SU-DHL-6 (cell line): Measurements from ENCODE around the gene CA7.

Experiments used
- H2AFZ ChIP-seq: fragments of 200-600 bp; sonication (generic); 2 replicates; pipeline ENCODE4 v1.6.1; 2014; ENCODE audit warnings: low read depth, mild to moderate bottlenecking, moderate library complexity, mixed read lengths, antibody characterized with exemption, low read length; ENCODE audit not compliant: severe bottlenecking
- H3F3A ChIP-seq: fragments of 200-600 bp; shearing (Covaris generic); 2 replicates; pipeline ENCODE4 v1.6.0; 2016; ENCODE audit warnings: antibody characterized with exemption, mild to moderate bottlenecking; ENCODE audit not compliant: insufficient read depth
- H3K27ac ChIP-seq: fragments of 200-600 bp; sonication (generic); 2 replicates; pipeline ENCODE4 v1.5.1; 2016; ENCODE audit warnings: low read depth, mild to moderate bottlenecking, low read length, moderate library complexity, mixed read lengths
- H3K27me3 ChIP-seq: fragments of 200-600 bp; sonication (generic), shearing (Covaris generic); 2 replicates; pipeline ENCODE4 v1.6.0; 2014; ENCODE audit warnings: mild to moderate bottlenecking, low read length
- H3K36me3 ChIP-seq: fragments of 200-600 bp; sonication (generic); 2 replicates; pipeline ENCODE4 v1.6.1; 2014; ENCODE audit warnings: mild to moderate bottlenecking, low read length, mixed read lengths
- H3K4me2 ChIP-seq: fragments of 300-600, 200-600 bp; shearing (Covaris generic), sonication (generic); 2 replicates; pipeline ENCODE4 v1.6.0; 2014; ENCODE audit warnings: low read length, low read depth, mild to moderate bottlenecking; ENCODE audit not compliant: poor library complexity, severe bottlenecking
- H3K4me3 ChIP-seq: fragments of 200-600 bp; sonication (generic); 2 replicates; pipeline ENCODE4 v1.5.1; 2014; ENCODE audit warnings: antibody characterized with exemption, low read length, mild to moderate bottlenecking, mixed read lengths; ENCODE audit not compliant: insufficient read depth, poor library complexity, severe bottlenecking
- H3K79me2 ChIP-seq: fragments of 200-600 bp; sonication (generic); 2 replicates; pipeline ENCODE4 v1.6.1; 2014; ENCODE audit warnings: mild to moderate bottlenecking, low read length, moderate library complexity; ENCODE audit not compliant: insufficient read depth
- H3K9ac ChIP-seq: fragments of 200-600 bp; sonication (generic); 2 replicates; pipeline ENCODE4 v1.7.0; 2014; ENCODE audit warnings: mild to moderate bottlenecking, low read length
- H3K9me2 ChIP-seq: fragments of 200-600 bp; sonication (generic); replicated peaks from 2 replicates; pipeline ENCODE4 v1.6.1; 2014; ENCODE audit warnings: low read length; ENCODE audit not compliant: insufficient read depth
- H3K9me3 ChIP-seq: fragments of 200-600 bp; sonication (generic); 2 replicates; pipeline ENCODE4 v1.6.1; 2014; ENCODE audit warnings: low read length, mixed read lengths; ENCODE audit not compliant: insufficient read depth
- H4K20me1 ChIP-seq: fragments of 200-600 bp; sonication (generic); 2 replicates; pipeline ENCODE4 v1.6.1; 2014; ENCODE audit warnings: low read depth, mild to moderate bottlenecking, antibody characterized with exemption, low read length, moderate library complexity, mixed read lengths
- CTCF ChIP-seq: fragments of 200-600 bp; sonication (generic); IDR thresholded peaks from one replicate; pipeline ENCODE4 v1.5.1; 2017; ENCODE audit warnings: antibody characterized with exemption, mild to moderate bottlenecking, low read length, moderate library complexity; ENCODE audit not compliant: insufficient read depth, poor library complexity, severe bottlenecking
- EZH2phosphoT487 ChIP-seq: fragments of 200-600 bp; sonication (generic), shearing (Covaris generic); conservative IDR thresholded peaks from 2 replicates; pipeline ENCODE4 v1.6.1; 2018; ENCODE audit warnings: mild to moderate bottlenecking, antibody characterized with exemption, low read length, moderate library complexity, mixed read lengths

CA7 gene

GRCh38 chr16:66898207-66898606 lies 54.0 kb downstream of the CA7 start:
- Histone ChIP-seq H3K4me3 (no peak overlapping the region), H3K4me2 (no peak overlapping the region), H3K27ac (no peak overlapping the region), H3K36me3 (no peaks in the 10 kb centered on the region), H3K9me2 (no peaks in the 10 kb centered on the region), H3K9me3 (no peaks in the 10 kb centered on the region), H4K20me1 (no peaks in the 10 kb centered on the region), H3F3A (no peaks in the 10 kb centered on the region), H3K9ac (no peak overlapping the region), H3K79me2 (no peaks in the 10 kb centered on the region), H3K27me3 (no peaks in the 10 kb centered on the region), H2AFZ (no peak overlapping the region)
- TF ChIP-seq CTCF (no peak), EZH2phosphoT487 (no peak)

- TF ChIP-seq EZH2phosphoT487 (no peak), CTCF (no peak)
- H3K27ac ChIP-seq = no peak overlapping the region
- H3F3A ChIP-seq = no peaks in the 10 kb centered on the region
- H3K4me2 ChIP-seq = no peak overlapping the region
- no peak overlapping the region for H2AFZ ChIP-seq
- H3K9me2 ChIP-seq = no peaks in the 10 kb centered on the region
- H3K9me3 ChIP-seq = no peaks in the 10 kb centered on the region
- no peak overlapping the region for H3K4me3 ChIP-seq
- no peak overlapping the region for H3K9ac ChIP-seq
- H3K27me3 ChIP-seq = no peaks in the 10 kb centered on the region
- no peaks in the 10 kb centered on the region for H4K20me1 ChIP-seq
- H3K79me2 ChIP-seq = no peaks in the 10 kb centered on the region
- no peaks in the 10 kb centered on the region for H3K36me3 ChIP-seq
Measured at GRCh38 chr16:66898933-66899309, 54.7 kb downstream of the CA7 start.

GRCh38 chr16:66899310-66899944 lies 55.2 kb downstream of the CA7 start:
- Histone ChIP-seq H3K27ac (no peak overlapping the region), H3K9me3 (no peaks in the 10 kb centered on the region), H2AFZ (no peak overlapping the region), H3K4me3 (no peak overlapping the region), H4K20me1 (no peaks in the 10 kb centered on the region), H3K9me2 (no peaks in the 10 kb centered on the region), H3K27me3 (no peaks in the 10 kb centered on the region), H3K79me2 (no peaks in the 10 kb centered on the region), H3K36me3 (no peaks in the 10 kb centered on the region), H3K4me2 (no peak overlapping the region), H3F3A (no peaks in the 10 kb centered on the region), H3K9ac (no peak overlapping the region)
- TF ChIP-seq CTCF (no peak), EZH2phosphoT487 (no peak)
